Activated naive CD4-positive, alpha-beta T cell treated with anti-CD3 and anti-CD28 coated beads, Interleukin-2, amount 50 U/mL, for 16 hours (primary cell): ENCODE results near the gene NCSTN.

Source experiments
- DNase-seq: peaks from one replicate; pipeline ENCODE4 v3.0.0-alpha.2; 2020

The NCSTN gene

GRCh38 chr1:160342953-160343869 is at the start of gene NCSTN, which contains the start of gene COPA:
Gene NCSTN (plus strand): TSS chr1:160343383. CDS start chr1:160343397, 14 bp downstream.
Gene COPA (minus strand): TSS chr1:160343250. CDS start chr1:160343170, 80 bp downstream.
- peak; percentile 88 for DNase-seq

GRCh38 chr1:160296036-160296435 is 47.1 kb upstream of the NCSTN start:
- no peak for DNase-seq

GRCh38 chr1:160300173-160300572 is 43.0 kb upstream of the NCSTN start:
- no peak for DNase-seq

GRCh38 chr1:160307118-160307791 is 35.9 kb upstream of the NCSTN start:
- DNase-seq: no peak

GRCh38 chr1:160308451-160309184 is 34.6 kb upstream of the NCSTN start:
- DNase-seq: no peak

GRCh38 chr1:160309185-160309557 is 34.0 kb upstream of the NCSTN start:
- DNase-seq: no peak

- DNase-seq: no peak
Measured at GRCh38 chr1:160309571-160309970, 33.6 kb upstream of the NCSTN start.

GRCh38 chr1:160315359-160315758 is 27.8 kb upstream of the NCSTN start:
- no peak for DNase-seq

- DNase-seq: no peak
Measured at GRCh38 chr1:160322831-160323230, 20.4 kb upstream of the NCSTN start.

- no peak for DNase-seq
Measured at GRCh38 chr1:160325252-160325651, 17.9 kb upstream of the NCSTN start.

- no peak for DNase-seq
Measured at GRCh38 chr1:160326418-160326817, 16.8 kb upstream of the NCSTN start.

- no peak for DNase-seq
Measured at GRCh38 chr1:160328184-160328583, 15.0 kb upstream of the NCSTN start.

GRCh38 chr1:160330119-160330518 is 13.1 kb upstream of the NCSTN start:
- no peak for DNase-seq

GRCh38 chr1:160332516-160332915 is 10.7 kb upstream of the NCSTN start:
- DNase-seq: no peak

GRCh38 chr1:160338580-160338979 is 4.6 kb upstream of the NCSTN start:
- no peak for DNase-seq

GRCh38 chr1:160340146-160340545 is 3.0 kb upstream of the NCSTN start:
- no peak for DNase-seq

GRCh38 chr1:160340866-160341265 is 2.3 kb upstream of the NCSTN start:
- DNase-seq: no peak

GRCh38 chr1:160342526-160342925 is 657 bp upstream of the NCSTN start:
- DNase-seq: no peak

- no peak for DNase-seq
Measured at GRCh38 chr1:160344241-160344640, 1.1 kb downstream of the NCSTN start.

GRCh38 chr1:160344936-160345335 is 1.8 kb downstream of the NCSTN start:
- DNase-seq: no peak

- no peak for DNase-seq
Measured at GRCh38 chr1:160346463-160346862, 3.3 kb downstream of the NCSTN start.

- no peak for DNase-seq
Measured at GRCh38 chr1:160346958-160347357, 3.8 kb downstream of the NCSTN start.

GRCh38 chr1:160351629-160352028 is 8.4 kb downstream of the NCSTN start:
- no peak for DNase-seq
